Renal cortex interstitium (tissue), 11 donors: ENCODE results near the gene DUS2. TPM values are rescaled to one million over a fixed set of nuclear protein-coding genes. Genes with fewer than 3 reads are reported as not detected.
"Not testable (repeated sequence)": the region's sequence is repeated elsewhere in the genome, so short reads cannot be mapped to it uniquely, and the experiment has no call there.

Experiments used
- DNase-seq, 11 donors: peaks; one replicate each; pipeline ENCODE4 v3.0.0-alpha.2; 2013; ENCODE audit warnings: low read depth in 9 of 11, low spot score in 4 of 11; ENCODE audit errors: extremely low read depth in 1 of 11
- polyA plus RNA-seq, 3 donors: library from polyadenylated mRNA; unstranded; fragments of 120-200 nt; gene quantifications; one replicate each; pipeline ENCODE4 v1.2.1, GENCODE V29; 2013; ENCODE audit not compliant: insufficient read length in 3 of 3

The DUS2 gene
- polyA plus RNA-seq, 3 donors = 13.7 to 17.9 (median 17.5) TPM

DNA sequence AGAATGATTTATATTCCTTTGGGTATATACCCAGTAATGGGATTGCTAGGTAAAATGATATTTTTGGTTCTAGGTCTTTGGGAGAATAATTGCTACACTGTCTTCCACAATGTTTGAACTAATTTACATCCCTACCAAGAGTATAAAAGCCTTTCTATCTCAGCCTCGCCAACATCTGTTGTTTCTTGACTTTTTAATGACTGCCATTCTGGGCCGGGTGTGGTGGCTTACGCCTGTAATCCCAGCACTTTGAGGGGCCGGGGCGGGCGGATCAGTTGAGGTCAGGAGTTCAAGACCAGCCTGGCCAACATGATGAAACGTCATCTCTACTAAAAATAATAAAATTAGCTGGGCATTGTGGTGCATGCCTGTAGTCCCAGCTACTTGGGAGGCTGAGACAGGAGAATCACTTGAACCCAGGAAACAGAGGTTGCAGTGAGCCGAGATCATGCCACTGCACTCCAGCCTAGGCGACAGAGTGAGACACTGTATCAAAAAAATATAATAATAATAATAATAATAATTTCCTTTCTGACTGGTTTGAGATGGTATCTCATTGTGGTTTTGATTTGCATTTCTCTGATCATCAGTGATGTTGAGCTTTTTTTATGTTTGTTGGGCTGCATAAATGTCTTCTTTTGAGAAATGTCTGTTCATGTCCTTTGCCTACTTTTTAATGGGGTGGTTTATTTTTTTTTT, 84.3 kb downstream of the DUS2 start:
- not testable (repeated sequence) for DNase-seq

DNA sequence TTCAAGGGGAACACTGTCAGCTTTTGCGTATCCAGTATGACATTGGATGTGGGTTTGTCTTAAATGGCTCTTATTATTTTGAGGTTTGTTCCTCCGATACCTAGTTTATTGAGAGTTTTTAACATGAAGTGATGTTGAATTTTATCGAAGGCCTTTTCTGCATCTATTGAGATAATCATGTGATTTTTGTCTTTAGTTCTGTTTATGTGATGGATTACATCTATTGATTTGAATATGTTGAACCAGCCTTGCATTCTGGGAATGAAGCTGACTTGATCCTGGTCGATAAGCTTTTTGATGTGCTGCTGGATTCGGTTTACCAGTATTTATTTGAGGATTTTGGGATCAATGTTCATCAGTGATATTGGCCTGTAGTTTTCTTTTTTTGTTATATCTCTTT, 86.1 kb downstream of the DUS2 start:
- not testable (repeated sequence) for DNase-seq

DNA sequence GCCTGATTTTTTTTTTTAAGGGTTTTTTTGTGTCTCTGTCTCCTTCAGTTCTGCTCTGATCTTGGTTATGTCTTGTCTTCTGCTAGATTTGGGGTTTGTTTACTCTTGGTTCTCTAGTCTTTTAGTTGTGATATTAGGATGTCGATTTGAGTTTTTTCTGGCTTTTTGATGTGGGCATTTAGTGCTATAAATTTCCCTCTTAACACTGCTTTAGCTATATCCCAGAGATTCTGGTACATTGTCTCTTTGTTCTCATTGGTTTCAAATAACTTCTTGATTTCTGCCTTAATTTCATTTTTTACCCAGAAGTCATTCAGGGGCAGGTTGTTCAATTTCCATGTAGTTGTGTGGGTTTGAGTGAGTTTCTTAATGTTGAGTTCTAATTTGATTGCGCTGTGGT, 87.5 kb downstream of the DUS2 start:
- not testable (repeated sequence) for DNase-seq

DNA sequence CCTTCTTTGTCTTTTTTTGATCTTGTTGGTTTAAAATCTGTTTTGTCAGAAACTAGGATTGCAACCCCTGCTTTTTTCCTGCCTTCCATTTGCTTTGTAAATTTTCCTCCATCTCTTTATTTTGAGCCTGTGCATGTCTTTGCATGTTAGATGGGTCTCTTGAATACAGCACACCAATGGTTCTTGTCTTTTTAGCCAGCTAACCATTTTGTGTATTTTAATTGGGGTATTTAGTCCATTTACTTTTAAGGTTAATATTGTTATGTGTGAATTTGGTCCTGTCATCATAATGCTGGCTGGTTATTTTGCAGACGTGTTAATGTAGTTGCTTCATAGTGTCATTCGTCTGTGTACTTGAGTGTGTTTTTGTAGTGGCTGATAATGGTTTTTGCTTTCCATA, 88.3 kb downstream of the DUS2 start:
- no peak for DNase-seq

DNA sequence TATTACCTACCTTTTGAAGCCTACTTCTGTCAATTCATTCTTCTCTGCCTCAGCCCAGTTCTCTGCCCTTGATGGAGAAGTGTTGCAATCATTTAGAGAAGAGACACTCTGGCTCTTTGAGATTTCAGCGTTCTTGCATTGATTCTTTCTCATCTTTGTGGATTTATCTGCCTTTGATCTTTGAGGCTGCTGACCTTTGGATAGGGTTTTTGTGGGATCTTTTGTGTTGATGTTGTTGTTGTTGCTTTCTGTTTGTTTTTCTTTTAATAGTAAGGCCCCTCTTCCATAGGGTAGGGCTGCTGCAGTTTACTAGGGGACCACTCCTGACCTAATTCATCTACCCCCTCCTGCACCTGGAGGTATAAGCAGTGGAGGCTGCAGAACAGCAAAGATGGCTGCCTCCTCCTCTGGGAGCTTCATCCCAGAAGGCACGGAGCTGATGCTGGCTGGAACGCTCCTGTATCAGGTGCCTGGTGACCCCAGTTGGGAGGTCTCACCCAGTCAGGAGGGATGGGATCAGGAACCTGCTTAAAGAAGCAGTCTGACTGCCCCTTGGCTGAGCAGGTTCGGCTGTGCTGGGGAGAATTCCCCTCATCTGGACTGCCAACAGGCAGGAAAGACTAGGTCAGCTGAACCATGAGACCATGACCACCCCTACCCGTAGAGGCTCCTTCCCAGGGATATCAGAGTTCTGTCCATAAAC, 90.1 kb downstream of the DUS2 start:
- peak in 1 of 11 donors; percentile 18 for DNase-seq

DNA sequence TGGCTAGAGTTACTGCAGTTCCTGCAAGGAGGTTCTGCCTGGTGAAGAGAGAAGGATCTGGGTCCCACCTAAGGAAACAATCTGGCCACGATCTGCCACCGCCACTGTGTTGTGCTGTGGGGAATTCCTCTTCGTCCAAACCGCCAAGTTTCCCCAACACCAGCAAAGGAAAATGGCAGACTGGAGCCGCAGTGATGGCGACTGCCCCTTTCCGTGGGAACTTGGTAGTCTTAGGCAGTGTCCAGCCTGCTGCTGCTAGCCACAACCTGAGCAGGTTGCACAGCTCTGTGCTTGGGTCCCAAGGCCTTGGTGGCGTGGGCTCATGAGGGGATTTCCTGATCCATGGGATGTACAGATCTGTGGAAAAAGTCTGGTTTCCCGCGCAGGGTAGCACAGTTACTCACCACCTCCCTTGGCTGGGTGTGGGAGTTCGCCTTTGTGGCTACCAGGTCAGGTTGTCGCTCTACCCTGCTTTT, 90.7 kb downstream of the DUS2 start:
- DNase-seq = no peak

DNA sequence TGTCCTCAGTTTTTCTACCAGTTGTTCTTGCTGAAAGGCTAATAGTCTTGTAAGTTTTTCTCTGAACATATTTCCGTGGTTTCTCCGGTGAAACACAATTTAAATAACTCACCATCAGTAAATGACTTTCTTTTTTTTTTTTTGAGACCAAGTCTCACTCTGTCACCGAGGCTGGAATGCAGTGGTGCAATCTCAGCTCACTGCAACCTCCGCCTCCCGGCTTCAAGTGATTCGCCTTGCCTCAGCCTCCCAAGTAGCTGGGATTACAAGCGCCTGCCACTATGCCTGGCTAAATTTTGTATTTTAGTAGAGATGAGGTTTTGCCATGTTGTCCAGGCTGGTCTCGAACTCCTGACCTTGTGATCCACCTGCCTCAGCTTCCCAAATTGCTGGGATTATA, 91.9 kb downstream of the DUS2 start:
- not testable (repeated sequence) for DNase-seq

DNA sequence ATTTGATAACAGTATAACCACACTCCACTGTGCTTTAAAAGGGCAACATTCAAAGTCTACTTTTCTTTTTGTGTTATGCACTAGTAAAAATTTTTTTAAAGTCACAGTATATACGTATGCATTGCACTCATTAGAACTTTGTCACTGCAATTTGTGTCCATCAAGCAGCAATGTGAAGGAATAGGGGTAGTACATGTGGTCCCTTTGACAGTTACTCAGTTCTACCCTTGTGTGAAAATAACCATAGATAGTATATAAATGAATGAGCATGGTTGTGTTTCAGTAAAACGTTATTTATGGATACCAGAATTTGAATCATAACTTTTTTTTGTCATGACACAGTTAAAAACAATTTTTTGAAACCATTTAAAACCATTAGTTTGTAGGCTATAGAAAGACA, 92.8 kb downstream of the DUS2 start:
- DNase-seq = no peak

DNA sequence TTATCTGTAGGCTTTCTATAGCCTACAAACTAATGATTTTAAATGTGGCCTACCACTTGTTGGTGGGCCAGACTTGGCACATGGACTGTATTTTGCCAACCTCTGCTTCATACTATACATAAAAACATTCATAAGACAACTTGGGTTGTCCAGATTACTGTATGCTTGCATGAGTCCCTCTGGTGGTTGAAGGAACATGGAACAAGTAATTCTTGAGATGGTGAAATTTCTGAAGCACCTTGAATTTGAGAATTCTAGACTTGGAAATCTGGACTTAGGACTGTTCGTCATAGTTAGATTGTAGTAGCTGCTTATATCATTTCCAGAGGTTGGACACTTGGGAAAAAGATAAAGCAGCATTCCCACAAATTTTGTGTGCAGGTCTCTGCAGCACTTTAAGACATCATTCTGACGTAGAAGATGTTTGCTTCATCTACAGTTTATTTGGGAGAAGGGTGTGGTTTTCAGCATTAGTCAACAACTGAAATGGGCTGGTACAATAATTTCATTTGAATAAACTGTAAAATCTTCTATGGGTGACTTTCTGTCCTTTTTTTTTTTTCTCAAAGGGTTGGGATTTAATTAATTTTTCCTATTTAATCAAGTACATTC, 93.3 kb downstream of the DUS2 start:
- DNase-seq = no peak

DNA sequence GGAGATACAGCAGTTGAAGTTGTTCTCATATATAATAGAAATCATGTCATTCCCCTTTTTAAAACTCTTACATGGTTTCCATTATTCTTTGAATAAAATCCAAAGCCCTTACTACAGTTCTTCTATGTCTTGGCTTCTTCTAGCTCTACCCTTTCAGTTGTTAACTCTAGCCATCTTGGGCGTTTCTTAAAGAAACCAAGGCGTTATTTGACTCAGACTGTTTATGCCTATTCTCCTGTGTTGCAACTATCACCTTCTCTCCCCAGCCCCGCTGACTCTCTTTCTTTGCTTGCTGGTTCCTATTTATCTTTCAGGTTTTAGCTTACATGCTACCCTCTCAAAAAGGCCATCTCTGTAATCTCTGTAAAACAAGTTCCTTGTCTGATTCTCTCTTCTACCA, 94.8 kb downstream of the DUS2 start:
- no peak for DNase-seq

DNA sequence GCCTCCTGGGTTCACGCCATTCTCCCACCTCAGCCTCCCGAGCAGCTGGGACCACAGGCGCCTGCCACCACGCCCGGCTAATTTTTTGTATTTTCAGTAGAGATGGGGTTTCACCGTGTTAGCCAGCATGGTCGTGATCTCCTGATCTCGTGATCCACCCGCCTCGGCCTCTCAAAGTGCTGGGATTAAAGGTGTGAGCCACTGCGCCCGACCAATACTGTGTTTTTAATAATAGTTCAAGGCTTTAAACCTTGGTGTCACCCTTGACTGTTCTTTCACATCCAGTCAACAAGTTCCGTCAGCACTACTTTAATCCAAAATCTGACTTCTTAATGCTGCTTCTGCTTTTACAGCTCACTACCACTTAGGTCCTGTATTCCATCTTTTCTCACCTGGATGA, 95.9 kb downstream of the DUS2 start:
- DNase-seq = not testable (repeated sequence)

DNA sequence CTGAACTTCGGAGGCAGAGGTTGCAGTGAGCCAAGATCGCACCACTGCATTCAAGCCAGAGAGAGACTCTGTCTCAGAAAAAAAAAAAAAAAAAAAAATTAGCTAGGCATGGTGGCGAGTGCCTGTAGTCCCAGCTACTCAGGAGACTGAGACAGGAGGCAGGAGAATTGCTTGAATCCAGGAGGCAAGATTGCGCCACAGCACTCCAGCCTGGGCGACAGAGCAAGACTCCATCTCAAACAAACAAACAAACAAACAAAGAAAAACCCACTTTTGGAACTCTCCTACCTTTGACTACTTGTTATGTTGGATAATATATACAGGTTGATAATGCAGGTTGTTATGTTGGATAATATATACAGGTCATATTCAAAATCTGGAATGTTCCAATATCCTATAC, 97.4 kb downstream of the DUS2 start:
- not testable (repeated sequence) for DNase-seq

DNA sequence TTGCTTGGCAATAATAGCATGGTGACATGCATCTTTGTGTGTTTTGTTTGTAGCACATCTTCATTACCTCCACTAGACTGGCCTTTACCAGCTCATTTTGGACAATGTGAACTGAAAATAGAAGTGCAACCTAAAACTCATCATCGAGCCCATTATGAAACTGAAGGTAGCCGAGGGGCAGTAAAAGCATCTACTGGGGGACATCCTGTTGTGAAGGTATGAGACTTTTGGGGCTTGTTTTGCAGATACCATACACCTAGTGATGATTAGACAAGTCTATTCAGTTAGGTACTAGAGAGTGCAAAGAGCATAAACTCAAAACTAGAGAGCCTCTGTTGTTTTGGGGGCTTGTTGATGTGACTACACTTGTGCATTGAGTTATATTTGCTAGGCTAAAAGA, 103.3 kb downstream of the DUS2 start:
- no peak for DNase-seq

DNA sequence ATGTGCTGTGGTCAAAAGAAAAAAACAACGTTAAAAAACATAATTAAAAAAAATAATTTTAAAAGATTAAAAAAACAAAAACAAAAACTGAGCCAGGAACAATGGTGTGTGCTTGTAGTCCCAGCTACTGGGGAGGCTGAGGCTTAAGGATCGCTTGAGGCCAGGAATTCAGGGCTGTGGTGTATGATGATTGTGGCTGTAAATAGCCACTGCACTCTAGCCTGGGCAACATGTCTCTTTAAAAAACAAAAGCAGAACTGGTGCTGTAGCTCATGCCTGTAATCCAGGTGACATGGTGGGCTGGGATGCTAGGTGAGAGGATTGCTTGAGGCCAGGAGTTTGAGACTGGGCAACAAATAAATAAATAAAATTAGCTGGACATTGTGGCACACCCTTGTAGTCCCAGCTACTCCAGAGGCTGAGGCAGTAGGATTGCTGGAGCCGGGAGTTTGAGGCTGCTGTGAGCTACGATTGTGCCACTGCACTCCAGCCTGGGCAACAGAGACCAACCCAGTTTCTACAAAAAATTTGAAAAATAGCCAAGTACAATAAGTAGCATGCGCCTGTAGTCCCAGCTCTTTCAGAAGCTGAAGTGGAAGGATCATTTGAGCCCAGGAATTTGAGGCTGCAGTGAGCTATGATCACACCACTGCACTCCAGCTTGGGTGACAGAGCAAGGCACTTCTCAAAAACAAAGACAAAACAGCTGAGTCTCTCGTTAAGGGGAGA, 105.7 kb downstream of the DUS2 start:
- DNase-seq = peak in 2 of 11 donors; percentile 9 to 18

Other genes starting within 250 kb of the DUS2 start
- gene RANBP10, start 216.7 kb upstream of the DUS2 start, polyA plus RNA-seq = 10 to 100 TPM; 22.7 to 30.4 (median 25.2) TPM
- 1 to 10 TPM; 6.9 to 9.4 (median 7.6) TPM for gene TSNAXIP1, start 216.4 kb upstream of the DUS2 start, polyA plus RNA-seq
- 10 to 100 TPM; 26.6 to 36.3 (median 28.1) TPM for gene THAP11, start 181.0 kb upstream of the DUS2 start, polyA plus RNA-seq
- 100 to 1,000 TPM; 115 to 139 (median 129) TPM for gene NUTF2, start 176.4 kb upstream of the DUS2 start, polyA plus RNA-seq
- gene CENPT, start 175.6 kb upstream of the DUS2 start, polyA plus RNA-seq = 10 to 100 TPM; 43.0 to 59.6 (median 53.3) TPM
- gene EDC4, start 150.2 kb upstream of the DUS2 start, polyA plus RNA-seq = 100 to 1,000 TPM in 1 of 3 donors, 10 to 100 TPM in 2; 91.3 to 106 (median 95.3) TPM
- under 1 TPM in 2 of 3 donors, not detected in 1; 0.43 to 0.70 TPM for gene NRN1L, start 138.4 kb upstream of the DUS2 start, polyA plus RNA-seq
- gene PSKH1, start 130.0 kb upstream of the DUS2 start, polyA plus RNA-seq = 10 to 100 TPM; 31.2 to 40.9 (median 34.1) TPM
- gene CTRL, start 91.4 kb upstream of the DUS2 start, polyA plus RNA-seq = 1 to 10 TPM; 4.0 to 7.6 (median 6.2) TPM
- gene PSMB10, start 86.4 kb upstream of the DUS2 start, polyA plus RNA-seq = 10 to 100 TPM; 15.9 to 31.1 (median 28.4) TPM
- gene LCAT, start 79.2 kb upstream of the DUS2 start, polyA plus RNA-seq = 10 to 100 TPM; 16.1 to 29.5 (median 21.2) TPM
- gene SLC12A4, start 54.6 kb upstream of the DUS2 start, polyA plus RNA-seq = 10 to 100 TPM; 28.8 to 38.9 (median 35.6) TPM
- under 1 TPM in 2 of 3 donors, not detected in 1; 0.14 to 0.16 TPM for gene DPEP3, start 42.8 kb upstream of the DUS2 start, polyA plus RNA-seq
- under 1 TPM; 0.51 to 0.86 (median 0.62) TPM for gene DPEP2, start 23.8 kb upstream of the DUS2 start, polyA plus RNA-seq
- gene DPEP2NB, start 7.4 kb upstream of the DUS2 start, polyA plus RNA-seq = not detected
- gene DDX28, start 52 bp upstream of the DUS2 start, polyA plus RNA-seq = 10 to 100 TPM in 2 of 3 donors, 1 to 10 TPM in 1; 9.3 to 11.3 (median 10.1) TPM
- gene NFATC3, start 62.1 kb downstream of the DUS2 start, polyA plus RNA-seq = 10 to 100 TPM; 28.8 to 37.0 (median 35.7) TPM
- gene ESRP2, start 212.8 kb downstream of the DUS2 start, polyA plus RNA-seq = 10 to 100 TPM; 23.0 to 40.0 (median 27.1) TPM
- 10 to 100 TPM; 20.3 to 23.7 (median 23.4) TPM for gene PLA2G15, start 222.1 kb downstream of the DUS2 start, polyA plus RNA-seq
- 10 to 100 TPM; 13.1 to 17.8 (median 13.9) TPM for gene SLC7A6, start 241.2 kb downstream of the DUS2 start, polyA plus RNA-seq